PC-3 (cell line): Measurements from ENCODE around the gene HSPB9.

Source experiments
- CTCF ChIP-seq: fragments of 300-600 bp; sonication (generic); conservative IDR thresholded peaks from 2 replicates; pipeline ENCODE4 v1.5.1; 2017; ENCODE audit warnings: antibody characterized with exemption, low read depth, mild to moderate bottlenecking, low read length
- EZH2 ChIP-seq: fragments of 300-600 bp; sonication (generic); IDR thresholded peaks from one replicate; pipeline ENCODE4 v1.6.1; 2017; ENCODE audit warnings: antibody characterized with exemption, mild to moderate bottlenecking, low read length; ENCODE audit not compliant: unreplicated experiment
- EZH2phosphoT487 ChIP-seq: fragments of 300-600 bp; sonication (generic); IDR thresholded peaks from 2 replicates; pipeline ENCODE4 v1.6.1; 2018; ENCODE audit warnings: mild to moderate bottlenecking, antibody characterized with exemption, low read length, borderline replicate concordance

GRCh38 chr17:42118126-42118510 lies 4.5 kb upstream of the HSPB9 start:
- TF ChIP-seq CTCF (no peak), EZH2phosphoT487 (no peak), EZH2 (no peak)
